Stimulated activated effector memory CD8-positive, alpha-beta T cell treated with anti-CD3 and anti-CD28 coated beads, Interleukin-12 subunit alpha, Interleukin-12 subunit beta, amount 100 ng/mL, for 72 hours (primary cell): ENCODE results near the gene UQCRC2.
"Not testable (repeated sequence)": the region's sequence is repeated elsewhere in the genome, so short reads cannot be mapped to it uniquely, and the experiment has no call there.

Experiments
- ATAC-seq: fragments of 150-1000 bp; cut with Tn5 transposase; 2 replicates; pipeline ENCODE4 v1.10.0; 2021
- DNase-seq, 2 donors: peaks; one replicate each; pipeline ENCODE4 v3.0.0; 2021 to 2022; ENCODE audit warnings: low spot score in 2 of 2
- H3K27ac Mint-ChIP-seq: one replicate; pipeline ENCODE4 v1.8.0; 2022; ENCODE audit warnings: mild to moderate bottlenecking, mixed read lengths
- H3K36me3 Mint-ChIP-seq: one replicate; pipeline ENCODE4 v1.8.0; 2022; ENCODE audit warnings: mild to moderate bottlenecking, mixed read lengths
- H3K4me1 Mint-ChIP-seq: one replicate; pipeline ENCODE4 v1.8.0; 2022; ENCODE audit warnings: mixed read lengths
- H3K4me3 Mint-ChIP-seq: one replicate; pipeline ENCODE4 v1.8.0; 2022; ENCODE audit warnings: mild to moderate bottlenecking, mixed read lengths
- H3K9me3 Mint-ChIP-seq: one replicate; pipeline ENCODE4 v1.8.0; 2022; ENCODE audit warnings: mixed read lengths

The UQCRC2 gene

DNA sequence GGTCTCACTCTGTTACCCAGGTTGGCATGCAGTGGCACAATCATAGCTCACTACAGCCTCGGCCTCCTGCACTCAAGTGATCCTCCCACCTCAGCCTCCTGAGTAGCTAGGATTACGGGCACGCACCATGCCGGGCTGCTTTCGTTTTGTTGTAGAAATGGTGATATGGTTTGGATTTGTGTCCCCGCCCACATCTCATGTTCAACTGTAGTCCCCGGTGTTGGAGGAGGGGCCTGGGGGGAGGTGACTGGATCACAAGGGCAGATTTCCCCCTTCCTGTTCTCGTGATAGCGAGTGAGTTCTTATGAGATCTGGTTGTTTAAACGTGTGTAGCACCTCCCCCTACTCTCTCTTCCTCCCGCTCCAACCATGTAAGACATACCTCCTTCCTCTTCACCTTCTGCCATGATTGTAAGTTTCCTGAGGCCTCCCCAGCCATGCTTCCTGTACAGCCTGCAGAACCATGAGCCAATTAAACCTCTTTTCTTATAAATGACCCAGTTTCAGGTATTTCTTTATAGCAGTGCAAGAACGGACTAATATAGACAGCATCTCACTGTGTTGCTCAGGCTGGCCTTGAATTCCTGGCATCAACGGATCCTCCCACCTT lies 41.8 kb downstream of the UQCRC2 start:
- Mint-ChIP-seq H3K9me3 (no peaks in the 10 kb centered on the region), H3K4me1 (peaks cover 19% of the 10 kb centered on the region), H3K27ac (no peak overlapping the region), H3K4me3 (no peak overlapping the region), H3K36me3 (no peaks in the 10 kb centered on the region)
- ATAC-seq (no peak), DNase-seq (no peak)

DNA sequence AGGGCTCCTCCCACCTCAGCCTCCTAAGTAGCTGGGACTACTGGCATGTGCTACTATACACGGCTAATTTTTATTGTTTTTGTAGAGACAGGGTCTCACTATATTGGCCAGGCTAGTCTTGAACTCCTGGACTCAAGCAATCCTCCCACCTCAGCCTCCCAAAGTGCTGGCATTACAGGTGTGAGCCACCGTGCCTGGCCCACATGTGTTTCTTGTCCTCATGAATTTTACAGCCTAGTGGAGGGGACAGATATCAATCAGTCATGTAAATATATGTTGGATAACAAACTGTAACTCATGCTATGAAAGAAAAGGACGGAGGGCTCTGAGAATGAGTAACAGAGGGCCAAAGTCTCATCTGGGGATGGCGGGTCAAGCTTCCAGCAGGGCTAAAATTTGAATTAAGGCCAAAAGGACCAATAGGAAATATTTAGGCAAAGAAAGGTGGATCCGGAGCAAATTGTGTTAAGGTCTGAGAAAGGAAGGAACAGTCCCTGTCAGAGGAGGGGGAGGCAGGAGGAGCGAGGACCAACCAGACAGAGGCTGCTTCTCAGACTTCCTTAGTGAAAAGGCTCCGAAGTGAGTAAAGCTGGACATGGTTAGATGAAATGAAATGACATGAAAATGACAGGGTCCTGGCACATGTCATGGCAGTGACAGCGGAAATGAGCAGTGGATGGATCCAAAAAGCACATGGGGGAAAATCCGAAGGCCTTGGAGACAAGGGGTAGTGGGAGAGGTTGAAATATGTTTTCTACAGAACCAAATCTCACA lies 43.9 kb downstream of the UQCRC2 start:
- no peak for ATAC-seq
- Mint-ChIP-seq H3K36me3 (no peaks in the 10 kb centered on the region), H3K27ac (peak overlapping the region; percentile 10), H3K4me3 (no peak overlapping the region), H3K4me1 (peaks cover 14% of the 10 kb centered on the region), H3K9me3 (no peaks in the 10 kb centered on the region)
- no peak for DNase-seq

DNA sequence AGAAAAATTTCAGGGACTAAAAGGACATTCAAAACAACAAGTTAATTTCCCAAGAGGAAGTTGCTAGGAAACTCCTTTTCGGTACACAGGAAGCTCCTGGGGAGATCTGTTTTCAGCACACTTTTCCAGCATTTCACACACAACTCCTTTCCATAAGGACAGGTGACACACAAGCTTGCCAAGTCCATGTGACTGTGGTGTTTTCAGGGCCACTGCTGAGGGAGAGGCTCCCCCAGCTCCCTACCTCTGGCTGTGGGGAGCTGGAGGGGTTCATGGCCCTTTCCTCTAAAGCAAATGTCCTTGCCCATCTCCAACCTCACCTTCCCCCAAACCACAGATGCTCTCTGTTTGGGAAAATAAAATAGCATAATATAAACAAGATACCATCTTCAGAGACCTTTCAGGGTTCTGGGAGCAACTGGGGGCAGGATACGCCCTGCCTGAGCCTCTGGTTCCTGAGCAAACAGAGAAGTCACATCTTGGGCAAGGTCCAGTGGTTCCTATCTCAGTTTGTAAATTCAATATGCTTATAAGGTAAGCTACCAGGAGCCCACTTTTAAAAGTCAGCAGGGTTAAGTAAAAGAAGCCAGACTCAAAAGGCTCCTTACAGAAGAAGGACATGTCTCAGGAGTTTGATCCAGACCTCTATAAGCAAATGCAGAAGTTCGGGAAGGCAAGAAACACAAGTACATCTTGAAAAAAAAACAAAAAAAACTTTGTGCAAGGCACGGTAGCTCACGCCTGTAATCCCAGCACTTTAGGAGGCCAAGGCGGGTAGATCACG lies 44.7 kb downstream of the UQCRC2 start:
- H3K4me1 Mint-ChIP-seq, result peaks cover 14% of the 10 kb centered on the region
- peak overlapping the region; percentile 10 for H3K27ac Mint-ChIP-seq
- H3K9me3 Mint-ChIP-seq, result no peaks in the 10 kb centered on the region
- DNase-seq (no peak), ATAC-seq (no peak)
- H3K36me3 Mint-ChIP-seq, result no peaks in the 10 kb centered on the region
- H3K4me3 Mint-ChIP-seq, result no peak overlapping the region

DNA sequence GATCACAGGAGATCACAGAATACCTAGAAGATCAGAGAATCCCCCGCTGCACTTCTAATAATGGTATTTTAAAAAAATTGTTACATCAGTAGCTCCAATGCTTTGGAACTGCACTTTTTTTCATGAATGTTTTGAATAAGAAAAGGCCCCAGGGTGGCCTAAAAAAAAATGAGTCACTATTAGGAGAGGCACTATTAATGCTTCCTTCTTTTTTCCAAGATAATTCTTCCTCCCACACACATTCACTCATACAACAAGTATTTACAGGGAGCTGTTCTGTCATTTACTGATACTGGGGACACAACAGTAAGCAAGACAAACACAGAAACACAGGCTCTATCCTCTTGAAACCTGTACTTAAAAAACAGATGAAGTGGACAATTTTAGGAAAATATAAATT lies 48.4 kb downstream of the UQCRC2 start:
- Mint-ChIP-seq H3K27ac (no peak overlapping the region), H3K4me1 (peaks cover 14% of the 10 kb centered on the region), H3K9me3 (no peaks in the 10 kb centered on the region), H3K4me3 (peak overlapping the region; percentile 38), H3K36me3 (no peaks in the 10 kb centered on the region)
- ATAC-seq (no peak), DNase-seq (no peak)

DNA sequence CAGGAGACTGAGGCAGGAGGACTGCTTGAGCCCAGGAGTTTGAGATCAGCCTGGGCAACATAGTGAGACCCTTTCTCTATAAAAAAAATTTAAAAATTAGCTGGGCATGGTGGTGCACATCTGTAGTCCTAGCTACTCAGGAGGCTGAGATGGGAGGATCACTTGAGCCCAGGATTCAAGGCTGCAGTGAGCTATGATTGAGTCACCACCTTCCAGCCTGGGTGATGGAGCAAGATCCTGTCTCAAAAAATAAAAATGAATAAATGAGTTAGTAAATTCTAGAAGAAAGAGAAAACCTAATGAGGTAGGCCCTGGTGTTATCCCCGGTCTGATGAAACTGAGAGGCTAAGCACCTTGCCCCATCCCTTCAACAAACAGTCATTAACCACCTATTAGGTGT lies 48.9 kb downstream of the UQCRC2 start:
- ATAC-seq, result not testable (repeated sequence)

DNA sequence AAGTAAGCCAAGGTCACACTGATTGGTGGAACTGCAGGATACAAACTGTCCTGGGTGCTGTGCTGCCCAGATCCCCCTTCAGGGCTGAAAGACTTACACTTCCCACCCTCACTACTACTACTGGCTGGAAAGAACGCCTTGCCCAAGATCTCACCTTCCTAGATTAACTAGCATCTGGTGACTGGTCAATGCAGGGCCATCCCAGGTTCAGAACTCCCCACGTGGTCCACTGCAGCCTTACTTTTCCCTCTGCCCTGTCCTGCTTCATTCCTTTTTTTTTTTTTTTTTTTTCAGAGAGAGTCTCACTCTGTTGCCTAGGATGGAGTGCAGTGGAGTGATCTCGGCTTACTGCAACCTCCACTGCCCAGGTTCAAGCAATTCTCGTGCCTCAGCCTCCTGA lies 50.0 kb downstream of the UQCRC2 start:
- ATAC-seq (no peak), DNase-seq (no peak)
- Mint-ChIP-seq H3K4me1 (peaks cover 25% of the 10 kb centered on the region), H3K4me3 (no peak overlapping the region), H3K36me3 (no peaks in the 10 kb centered on the region), H3K27ac (peak overlapping the region; percentile 64), H3K9me3 (no peaks in the 10 kb centered on the region)

More for the DNA sequence above, 48.9 kb downstream of the UQCRC2 start:
- not testable (repeated sequence) for H3K36me3 Mint-ChIP-seq, DNase-seq, H3K9me3 Mint-ChIP-seq, H3K4me3 Mint-ChIP-seq, H3K27ac Mint-ChIP-seq
- peaks cover 19% of the 10 kb centered on the region for H3K4me1 Mint-ChIP-seq

DNA sequence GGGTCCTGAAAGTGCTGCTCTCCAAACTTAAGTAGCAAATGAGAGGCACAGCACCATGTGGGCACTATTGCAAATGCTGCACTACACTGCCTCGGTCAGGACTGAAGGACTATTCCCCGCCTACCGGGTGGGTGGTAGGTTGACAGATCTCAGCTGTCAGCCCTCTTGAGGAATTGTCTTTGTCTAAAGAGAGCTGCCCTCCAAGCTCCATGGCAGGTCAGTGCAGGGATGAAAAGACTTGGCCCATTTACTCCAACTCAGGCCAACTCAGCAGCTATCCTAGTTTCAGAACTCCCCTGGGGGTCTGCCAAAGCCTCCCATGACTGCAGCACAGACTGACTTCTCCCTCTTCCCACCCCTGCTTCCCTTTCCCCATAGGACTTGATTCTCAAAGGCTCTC lies 51.2 kb downstream of the UQCRC2 start:
- ATAC-seq (no peak), DNase-seq (no peak)
- Mint-ChIP-seq H3K4me1 (peaks cover 25% of the 10 kb centered on the region), H3K36me3 (no peaks in the 10 kb centered on the region), H3K4me3 (no peak overlapping the region), H3K9me3 (no peaks in the 10 kb centered on the region), H3K27ac (no peak overlapping the region)

DNA sequence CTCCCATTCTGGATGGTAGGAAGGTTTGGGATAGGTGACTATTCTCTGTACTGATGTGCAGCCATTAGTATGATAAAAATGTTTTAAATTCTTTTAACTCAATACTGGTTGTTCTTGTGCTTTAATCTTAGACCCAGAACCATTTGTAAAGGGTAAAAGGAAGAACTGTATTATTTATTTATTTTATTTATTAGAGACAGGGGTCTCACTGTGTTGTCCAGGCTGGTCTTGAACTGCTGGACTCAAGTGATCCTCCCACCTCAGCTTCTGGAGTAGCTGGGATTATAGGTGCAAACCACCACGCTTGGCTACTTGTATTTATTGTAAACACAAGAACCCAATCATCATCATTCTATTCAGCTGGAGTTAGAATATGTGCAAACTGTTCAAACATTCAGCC lies 52.6 kb downstream of the UQCRC2 start:
- H3K4me3 Mint-ChIP-seq, result no peak overlapping the region
- DNase-seq (no peak), ATAC-seq (no peak)
- H3K4me1 Mint-ChIP-seq, result peaks cover 29% of the 10 kb centered on the region
- no peaks in the 10 kb centered on the region for H3K36me3 Mint-ChIP-seq
- no peaks in the 10 kb centered on the region for H3K9me3 Mint-ChIP-seq
- peak overlapping the region; percentile 58 for H3K27ac Mint-ChIP-seq

DNA sequence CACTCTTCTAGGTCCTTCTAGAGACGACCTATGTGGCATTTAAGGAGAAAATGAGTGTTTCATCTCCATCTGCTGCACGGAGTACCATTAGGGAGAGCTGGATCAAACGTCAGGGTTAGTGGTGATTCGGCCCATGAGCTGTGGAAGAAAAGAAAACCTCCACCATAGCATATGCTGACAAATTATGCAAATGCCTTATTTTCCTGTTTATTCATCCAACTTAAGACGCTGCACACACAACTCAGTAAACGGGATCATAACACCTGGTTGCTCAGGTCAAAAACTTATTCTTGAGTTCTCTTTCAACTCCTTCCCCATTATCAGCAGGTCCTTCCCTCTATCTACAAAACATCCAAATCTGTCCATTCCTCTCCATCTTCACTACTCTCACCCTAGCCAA lies 53.5 kb downstream of the UQCRC2 start:
- H3K4me1 Mint-ChIP-seq, result peaks cover 27% of the 10 kb centered on the region
- H3K36me3 Mint-ChIP-seq, result no peaks in the 10 kb centered on the region
- no peak for DNase-seq
- H3K27ac Mint-ChIP-seq, result peak overlapping the region; percentile 88
- H3K4me3 Mint-ChIP-seq, result peak overlapping the region; percentile 83
- no peaks in the 10 kb centered on the region for H3K9me3 Mint-ChIP-seq
- ATAC-seq, result no peak

DNA sequence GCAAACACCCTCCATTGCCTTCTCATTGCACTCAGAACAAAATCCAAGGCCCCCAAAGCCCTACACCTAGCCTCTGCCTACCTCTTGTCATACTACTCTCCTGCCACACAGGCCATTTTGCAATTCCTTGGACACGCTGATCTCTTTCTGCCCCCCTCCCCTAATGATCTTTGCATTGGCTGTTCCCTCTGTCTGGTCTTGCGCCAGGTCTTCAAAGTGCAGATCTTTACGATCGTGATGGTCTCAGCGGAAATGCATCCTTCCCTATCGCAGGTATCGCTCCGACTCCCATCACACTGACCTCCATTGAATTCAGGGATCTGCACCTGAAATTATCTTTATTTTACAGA lies 54.0 kb downstream of the UQCRC2 start:
- Mint-ChIP-seq H3K9me3 (no peaks in the 10 kb centered on the region), H3K27ac (peak overlapping the region; percentile 88), H3K36me3 (no peaks in the 10 kb centered on the region), H3K4me1 (peaks cover 29% of the 10 kb centered on the region), H3K4me3 (peak overlapping the region; percentile 83)
- DNase-seq (no peak), ATAC-seq (no peak)

DNA sequence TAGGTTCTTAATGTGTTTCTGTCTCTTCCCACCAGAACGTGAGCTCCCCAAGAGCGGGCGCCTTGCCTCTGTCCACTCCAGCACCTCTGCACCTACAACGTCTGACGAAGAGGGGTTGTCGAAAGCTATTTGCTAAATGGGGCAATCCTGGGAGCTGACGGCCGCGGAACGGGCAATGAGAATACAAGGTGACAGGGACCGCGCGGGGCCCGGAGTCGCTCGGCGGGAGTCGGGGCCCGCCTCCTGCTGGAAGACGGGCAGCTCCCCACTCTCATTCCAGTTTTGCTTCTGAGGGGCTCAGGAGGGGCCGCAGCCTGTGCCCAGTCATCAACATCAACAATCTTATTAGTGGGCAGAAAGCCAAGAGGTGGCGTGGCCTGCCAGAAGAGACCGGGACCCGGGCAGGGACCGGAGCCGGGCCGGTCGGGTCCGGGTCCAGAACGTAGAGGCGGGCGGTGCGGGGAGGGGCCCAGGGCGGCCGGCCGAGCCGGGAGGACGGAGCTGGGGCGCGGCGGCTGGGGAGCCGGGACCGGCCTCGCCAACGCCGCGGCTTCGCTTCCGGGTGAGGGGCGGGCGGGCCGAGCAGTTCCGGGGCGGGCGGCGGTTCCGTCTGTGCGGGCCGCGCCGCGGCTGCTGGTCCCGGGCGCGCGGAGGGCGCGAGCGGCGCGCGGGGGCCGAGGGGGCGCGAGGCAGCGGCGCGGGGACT lies 54.5 kb downstream of the UQCRC2 start, which contains the start of gene MOSMO:
Gene MOSMO (plus strand): TSS at position 603 of the 706 bp plus-strand sequence. CDS start 191 bp downstream, outside the sequence.
- Mint-ChIP-seq H3K4me1 (peaks cover 34% of the 10 kb centered on the region), H3K27ac (peak within 1 kb of the TSS; percentile 88), H3K36me3 (no peaks in the 10 kb centered on the region), H3K4me3 (peak within 1 kb of the TSS; percentile 83), H3K9me3 (no peaks in the 10 kb centered on the region)
- DNase-seq (peak; percentile 45 to 78), ATAC-seq (peak; percentile 91)

DNA sequence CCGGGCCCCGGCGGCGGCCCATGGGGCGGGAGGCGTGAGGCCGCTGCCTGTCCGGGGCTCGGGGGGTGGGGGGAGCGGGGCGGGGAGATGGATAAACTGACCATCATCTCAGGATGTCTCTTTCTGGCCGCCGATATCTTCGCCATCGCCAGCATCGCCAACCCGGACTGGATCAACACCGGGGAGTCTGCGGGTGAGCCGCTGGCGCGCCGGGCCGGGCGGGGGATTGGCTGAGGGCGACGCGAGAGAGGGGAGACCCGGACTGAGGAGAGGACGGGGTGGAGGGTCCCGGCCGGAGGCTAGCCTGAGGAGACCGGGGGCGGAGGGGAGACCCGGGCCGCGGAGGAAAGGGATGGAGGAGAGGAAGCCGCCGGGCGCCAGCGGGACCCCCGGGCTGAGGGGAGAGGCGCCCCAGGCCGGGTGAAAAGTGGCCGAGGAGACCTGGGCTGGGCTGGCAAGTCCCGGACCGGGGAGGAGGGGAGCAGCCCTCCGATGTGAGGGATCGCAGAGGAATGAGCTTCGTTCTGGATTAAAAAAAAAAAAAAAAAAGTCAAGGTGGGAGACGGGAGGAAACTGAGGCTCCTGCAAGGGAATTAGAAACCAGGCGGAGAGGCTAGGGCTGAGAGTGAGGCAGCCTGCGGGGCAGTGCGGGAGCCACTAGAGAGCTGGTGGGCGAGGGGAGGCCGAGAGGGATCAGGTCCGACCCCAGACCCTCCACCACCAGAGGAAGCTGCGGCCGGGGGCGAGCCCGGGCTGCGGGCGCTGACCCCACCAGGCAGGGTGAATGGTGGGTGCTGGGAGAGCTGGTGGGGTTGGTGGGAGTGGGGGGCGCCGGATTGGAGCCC lies 55.3 kb downstream of the UQCRC2 start:
- Mint-ChIP-seq H3K4me3 (peak overlapping the region; percentile 83), H3K36me3 (no peaks in the 10 kb centered on the region), H3K4me1 (peaks cover 35% of the 10 kb centered on the region), H3K9me3 (no peaks in the 10 kb centered on the region), H3K27ac (peak overlapping the region; percentile 88)
- ATAC-seq (peak; percentile 62), DNase-seq (peak in 1 of 2 donors; percentile 72)

DNA sequence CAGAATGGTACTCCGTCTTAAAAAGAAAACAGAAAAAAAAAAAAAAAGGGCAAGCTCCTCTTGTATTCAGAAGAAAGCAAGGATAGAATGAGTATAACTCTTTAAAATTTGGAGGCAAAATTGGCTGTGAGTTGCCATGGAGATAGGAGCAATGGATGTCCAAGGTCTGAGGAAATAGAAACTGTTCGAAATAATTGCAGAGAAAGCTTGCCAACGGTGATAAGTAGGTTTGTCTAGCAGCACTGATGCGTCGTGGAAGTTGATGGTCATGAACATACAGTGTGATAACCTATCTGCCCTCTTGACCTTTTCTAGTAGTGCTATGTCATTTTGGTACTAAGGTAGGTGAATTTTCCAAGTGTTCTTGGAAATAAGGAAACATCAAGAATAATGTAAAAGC lies 57.7 kb downstream of the UQCRC2 start:
- no peak overlapping the region for H3K4me3 Mint-ChIP-seq
- ATAC-seq, result no peak
- no peaks in the 10 kb centered on the region for H3K9me3 Mint-ChIP-seq
- no peak overlapping the region for H3K27ac Mint-ChIP-seq
- no peaks in the 10 kb centered on the region for H3K36me3 Mint-ChIP-seq
- peaks cover 45% of the 10 kb centered on the region for H3K4me1 Mint-ChIP-seq
- DNase-seq, result no peak

DNA sequence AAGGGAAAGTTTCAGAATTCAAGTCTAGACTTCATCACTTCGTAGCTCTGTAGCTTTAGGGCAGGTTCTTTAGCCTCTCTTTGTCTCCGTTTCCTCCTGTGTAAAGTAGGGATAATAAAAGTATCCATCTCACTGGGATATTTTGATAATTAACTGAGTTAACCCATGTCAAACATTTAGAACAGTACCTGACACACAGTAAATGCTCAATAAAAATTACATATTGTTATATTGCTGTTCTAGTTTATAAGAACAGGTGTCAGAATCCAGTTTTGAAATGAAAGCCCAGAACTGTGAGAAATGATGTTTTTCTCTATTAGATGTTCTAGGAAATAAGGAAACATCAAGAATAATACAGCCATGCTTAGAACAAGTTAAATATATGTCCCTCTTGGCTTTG lies 59.1 kb downstream of the UQCRC2 start:
- Mint-ChIP-seq H3K27ac (no peak overlapping the region), H3K9me3 (no peaks in the 10 kb centered on the region), H3K4me1 (peaks cover 46% of the 10 kb centered on the region), H3K36me3 (no peaks in the 10 kb centered on the region), H3K4me3 (no peak overlapping the region)
- ATAC-seq (no peak), DNase-seq (no peak)
